Activated CD4-positive, CD25-positive, alpha-beta regulatory T cell treated with anti-CD3 and anti-CD28 coated beads, Interleukin-2, amount 50 U/mL, for 24 hours (primary cell): ENCODE measurements around the gene SH3BP4.

ENCODE experiments used
- ATAC-seq, 2 donors: fragments of 150-1000 bp; cut with Tn5 transposase; one replicate each; pipeline ENCODE4 v1.10.0; 2021; ENCODE audit warnings: mild to moderate bottlenecking in 1 of 2, moderate library complexity in 1 of 2

The SH3BP4 gene

GRCh38 chr2:235021752-235022151 is 69.9 kb downstream of the SH3BP4 start:
- ATAC-seq: no peak

GRCh38 chr2:235024191-235024860 is 72.5 kb downstream of the SH3BP4 start:
- no peak for ATAC-seq

- ATAC-seq: no peak
Observed at GRCh38 chr2:235024931-235025773, 73.3 kb downstream of the SH3BP4 start.

GRCh38 chr2:235025800-235026536 is 74.2 kb downstream of the SH3BP4 start:
- no peak for ATAC-seq

GRCh38 chr2:235026649-235027557 is 75.1 kb downstream of the SH3BP4 start:
- no peak for ATAC-seq

GRCh38 chr2:235027558-235028214 is 75.9 kb downstream of the SH3BP4 start:
- ATAC-seq: no peak

GRCh38 chr2:235028646-235029045 is 76.8 kb downstream of the SH3BP4 start:
- no peak for ATAC-seq

GRCh38 chr2:235029054-235029453 is 77.2 kb downstream of the SH3BP4 start:
- no peak for ATAC-seq

GRCh38 chr2:235030126-235030525 is 78.3 kb downstream of the SH3BP4 start:
- no peak for ATAC-seq

GRCh38 chr2:235030936-235031335 is 79.1 kb downstream of the SH3BP4 start:
- no peak for ATAC-seq

GRCh38 chr2:235031686-235032373 is 80.0 kb downstream of the SH3BP4 start:
- no peak for ATAC-seq

- ATAC-seq: no peak
Observed at GRCh38 chr2:235032466-235032865, 80.6 kb downstream of the SH3BP4 start.

- no peak for ATAC-seq
Observed at GRCh38 chr2:235032949-235033348, 81.1 kb downstream of the SH3BP4 start.

- no peak for ATAC-seq
Observed at GRCh38 chr2:235034265-235035118, 82.7 kb downstream of the SH3BP4 start.

- ATAC-seq: no peak
Observed at GRCh38 chr2:235037604-235038166, 85.9 kb downstream of the SH3BP4 start.

- ATAC-seq: no peak
Observed at GRCh38 chr2:235041221-235041917, 89.6 kb downstream of the SH3BP4 start.

- ATAC-seq: no peak
Observed at GRCh38 chr2:235041918-235042575, 90.2 kb downstream of the SH3BP4 start.
